Measurements from ENCODE around the gene KRT12. TPM values are rescaled to one million over a fixed set of nuclear protein-coding genes. Genes with fewer than 3 reads are reported as not detected.

KRT12 gene
- total RNA-seq: not detected

DNA sequence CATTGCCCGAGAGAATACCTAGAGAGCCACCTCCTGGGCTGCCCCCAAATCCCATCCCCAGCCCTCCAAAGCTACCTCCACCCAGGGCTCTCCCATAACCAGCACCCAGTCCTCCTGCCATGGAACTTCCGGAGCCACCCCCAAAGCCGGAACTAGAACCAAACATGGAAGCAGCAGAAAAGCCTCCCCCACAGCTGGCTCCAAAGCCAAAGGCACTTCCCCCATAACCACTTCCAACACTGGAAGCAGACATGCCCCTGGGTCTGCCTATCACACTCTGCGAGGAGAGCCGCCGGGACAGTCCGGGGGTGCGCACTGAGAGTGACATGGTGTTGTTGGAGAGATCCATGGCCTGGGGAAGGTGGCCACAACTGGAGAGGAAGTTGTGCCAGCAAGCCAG lies at the start of gene KRT12:
Gene KRT12, minus strand, starts transcription at position 386 of the 400 bp plus-strand sequence. Its CDS starts 37 bp downstream, at position 349.
- peaks cover 26% of the 10 kb centered on the region for H3K27me3 Mint-ChIP-seq
- H3K9me3 Mint-ChIP-seq: no peaks in the 10 kb centered on the region
- H3K36me3 Mint-ChIP-seq: no peaks in the 10 kb centered on the region
- no peak for DNase-seq
- H3K4me1 Mint-ChIP-seq: no peaks in the 10 kb centered on the region
- no peak for ATAC-seq (ENCODE audit: low read depth)
- H3K27ac Mint-ChIP-seq: no peak within 1 kb of the TSS
- POLR2A ChIA-PET: no interaction called here
- H3K4me3 Mint-ChIP-seq: no peak within 1 kb of the TSS

- Mint-ChIP-seq H3K9me3 (no peaks in the 10 kb centered on the region), H3K4me3 (no peak overlapping the region), H3K4me1 (peaks cover 3% of the 10 kb centered on the region), H3K27ac (no peak overlapping the region), H3K36me3 (no peaks in the 10 kb centered on the region), H3K27me3 (no peaks in the 10 kb centered on the region)
- ATAC-seq (ENCODE audit: low read depth) (no peak), DNase-seq (no peak)
- POLR2A ChIA-PET: interaction anchor here (0.5 kb wide), 1 partner anchor 726 kb away, joined by 3 read pairs; no protein-coding TSS in a partner anchor
These were observed 49.3 kb upstream of the KRT12 start for GRCh38 chr17:40916366-40916765.

DNA sequence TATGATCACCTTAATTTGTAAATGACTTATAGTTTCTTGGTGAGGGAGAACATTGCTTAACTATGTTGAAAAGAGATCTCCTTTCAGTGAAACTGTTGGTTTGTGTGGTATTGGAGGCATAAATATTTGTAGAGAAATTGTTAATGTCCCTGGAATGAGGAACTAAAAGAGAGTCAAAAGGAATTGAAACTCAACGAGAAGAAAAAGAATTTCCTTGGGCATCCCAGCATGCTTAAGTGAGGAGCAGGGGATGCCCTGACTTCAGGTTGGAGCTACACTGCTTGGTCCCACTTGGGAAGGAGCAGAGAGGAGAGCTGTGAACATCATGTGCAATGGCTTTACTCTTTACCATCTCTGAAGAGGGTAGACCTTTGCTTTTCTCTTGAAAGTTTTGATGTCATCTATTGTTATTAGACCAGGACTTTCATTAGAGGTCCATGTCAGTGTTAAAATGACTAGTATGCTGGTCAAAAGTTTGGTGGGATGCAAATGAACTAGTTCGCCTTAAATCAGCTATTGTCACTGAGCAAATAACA lies 48.8 kb upstream of the KRT12 start:
- H3K27ac Mint-ChIP-seq: no peak overlapping the region
- H3K4me3 Mint-ChIP-seq: no peak overlapping the region
- H3K27me3 Mint-ChIP-seq: peaks cover 4% of the 10 kb centered on the region
- ATAC-seq (ENCODE audit: low read depth) (no peak), DNase-seq (no peak)
- no peaks in the 10 kb centered on the region for H3K9me3 Mint-ChIP-seq
- H3K36me3 Mint-ChIP-seq: no peaks in the 10 kb centered on the region
- H3K4me1 Mint-ChIP-seq: no peaks in the 10 kb centered on the region
- POLR2A ChIA-PET: interaction anchor here (0.5 kb wide), 1 partner anchor 726 kb away, joined by 3 read pairs; no protein-coding TSS in a partner anchor

GRCh38 chr17:40915199-40915661 lies 48.2 kb upstream of the KRT12 start:
- Mint-ChIP-seq H3K36me3 (no peaks in the 10 kb centered on the region), H3K27me3 (peaks cover 7% of the 10 kb centered on the region), H3K4me1 (no peaks in the 10 kb centered on the region), H3K4me3 (no peak overlapping the region), H3K27ac (no peak overlapping the region), H3K9me3 (no peaks in the 10 kb centered on the region)
- DNase-seq (no peak), ATAC-seq (ENCODE audit: low read depth) (no peak)
- POLR2A ChIA-PET: no interaction called here

DNA sequence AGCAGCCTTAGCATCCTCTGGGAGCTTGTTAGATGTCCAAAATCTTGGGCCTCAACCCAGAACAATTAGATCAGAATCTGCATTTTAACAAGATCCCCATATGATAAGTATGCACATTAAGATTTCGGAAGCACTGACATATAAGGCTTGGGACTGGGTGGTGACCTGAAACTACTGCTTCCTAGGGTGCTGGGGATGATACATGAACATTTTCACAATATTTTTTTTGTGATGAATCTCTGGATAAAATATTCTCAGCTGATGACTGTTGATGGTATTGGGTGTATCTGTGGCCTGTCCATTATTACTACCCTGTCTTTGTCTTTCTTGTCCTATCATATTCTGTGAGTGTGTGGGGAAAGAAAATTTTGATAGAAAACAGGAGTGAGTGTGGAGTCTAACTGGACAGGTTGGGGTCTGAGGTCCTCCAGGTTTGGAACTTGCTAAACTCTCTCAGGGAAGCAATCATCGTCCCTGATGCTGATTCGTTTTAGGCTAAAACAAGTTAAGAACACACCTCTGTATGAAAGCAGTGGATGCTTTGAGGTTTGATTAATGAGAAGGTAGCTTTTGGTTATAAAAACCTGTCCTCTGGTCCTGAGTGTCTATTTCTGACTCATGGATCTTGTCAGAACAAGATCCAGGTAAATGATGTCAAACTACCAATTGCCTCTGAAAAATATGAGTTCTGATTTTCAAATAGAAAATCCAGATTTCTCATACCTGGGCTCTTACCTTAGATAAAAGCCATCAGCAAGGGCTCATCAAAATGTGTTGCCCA lies 47.2 kb upstream of the KRT12 start:
- H3K36me3 Mint-ChIP-seq: no peaks in the 10 kb centered on the region
- ATAC-seq (ENCODE audit: low read depth) (no peak), DNase-seq (no peak)
- H3K4me1 Mint-ChIP-seq: no peaks in the 10 kb centered on the region
- peaks cover 13% of the 10 kb centered on the region for H3K27me3 Mint-ChIP-seq
- H3K9me3 Mint-ChIP-seq: no peaks in the 10 kb centered on the region
- H3K4me3 Mint-ChIP-seq: no peak overlapping the region
- H3K27ac Mint-ChIP-seq: no peak overlapping the region
- POLR2A ChIA-PET: no interaction called here

DNA sequence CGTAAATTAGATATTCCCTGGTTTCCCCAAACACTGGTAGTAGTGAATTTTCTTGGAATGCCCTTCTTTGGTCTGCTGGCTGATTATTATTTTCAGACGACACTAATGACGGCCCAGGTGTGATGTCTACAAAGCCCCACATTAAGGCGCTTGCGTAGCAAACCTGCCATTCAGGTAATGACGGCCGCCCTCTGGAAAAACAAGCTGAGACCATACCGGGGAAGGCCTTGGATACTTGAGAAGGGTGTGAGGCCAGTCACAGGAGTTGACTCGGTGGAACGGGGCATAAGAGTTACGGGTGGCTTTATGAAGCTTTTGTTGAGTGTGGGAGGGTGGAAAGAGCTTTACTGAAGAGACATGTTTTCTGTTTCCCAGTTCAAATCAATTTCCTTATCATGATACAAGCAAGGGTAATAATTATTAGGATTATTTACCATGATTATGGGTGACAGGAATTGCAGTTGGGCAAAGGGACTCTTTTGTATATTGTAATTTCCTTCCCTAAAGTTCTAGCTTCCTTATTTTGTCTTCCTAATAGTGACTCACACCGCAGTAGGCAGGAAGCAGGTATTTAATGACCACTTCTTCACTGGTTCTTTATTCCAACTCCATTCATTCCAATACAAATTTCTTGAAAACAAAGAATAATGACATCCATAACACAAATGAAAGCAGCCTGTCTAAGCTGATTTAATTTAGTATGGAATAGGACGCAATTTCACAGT lies 45.6 kb upstream of the KRT12 start:
- Mint-ChIP-seq H3K9me3 (no peaks in the 10 kb centered on the region), H3K27ac (no peak overlapping the region), H3K4me3 (no peak overlapping the region), H3K36me3 (no peaks in the 10 kb centered on the region), H3K27me3 (peaks cover 24% of the 10 kb centered on the region), H3K4me1 (no peaks in the 10 kb centered on the region)
- DNase-seq (no peak), ATAC-seq (ENCODE audit: low read depth) (no peak)
- POLR2A ChIA-PET: no interaction called here

GRCh38 chr17:40910441-40910841 lies 43.4 kb upstream of the KRT12 start:
- no peaks in the 10 kb centered on the region for H3K9me3 Mint-ChIP-seq
- DNase-seq: no peak
- no peak overlapping the region for H3K27ac Mint-ChIP-seq
- H3K4me3 Mint-ChIP-seq: no peak overlapping the region
- H3K36me3 Mint-ChIP-seq: no peaks in the 10 kb centered on the region
- no peak for ATAC-seq (ENCODE audit: low read depth)
- POLR2A ChIA-PET: no interaction called here
- peaks cover 35% of the 10 kb centered on the region for H3K27me3 Mint-ChIP-seq
- H3K4me1 Mint-ChIP-seq: no peaks in the 10 kb centered on the region

GRCh38 chr17:40909755-40910154 lies 42.7 kb upstream of the KRT12 start:
- Mint-ChIP-seq H3K36me3 (no peaks in the 10 kb centered on the region), H3K27ac (no peak overlapping the region), H3K4me1 (no peaks in the 10 kb centered on the region), H3K9me3 (no peaks in the 10 kb centered on the region), H3K4me3 (no peak overlapping the region), H3K27me3 (peaks cover 37% of the 10 kb centered on the region)
- ATAC-seq (ENCODE audit: low read depth) (no peak), DNase-seq (no peak)
- POLR2A ChIA-PET: no interaction called here

DNA sequence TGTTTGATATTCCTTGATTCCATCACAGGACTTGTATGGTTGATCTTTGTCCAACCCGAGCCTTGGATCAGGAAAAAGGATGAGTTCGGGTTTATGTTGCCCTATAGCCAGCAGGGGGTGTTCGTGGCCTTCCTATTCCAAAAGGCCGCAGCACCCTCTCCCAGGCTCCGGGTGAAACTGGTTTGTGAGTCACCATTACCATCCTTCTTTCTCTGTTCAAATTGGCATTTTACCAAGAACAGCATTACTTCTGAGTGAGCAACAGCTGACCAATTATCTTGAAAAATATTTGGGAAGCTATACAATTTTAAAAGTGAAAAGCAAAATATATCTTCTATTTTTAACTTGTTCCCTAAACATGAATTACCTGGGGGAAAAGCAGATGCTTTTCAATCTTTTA lies 42.3 kb upstream of the KRT12 start:
- ATAC-seq (ENCODE audit: low read depth) (no peak), DNase-seq (peak; percentile 47)
- POLR2A ChIA-PET: no interaction called here
- Mint-ChIP-seq H3K4me1 (no peaks in the 10 kb centered on the region), H3K27me3 (peaks cover 38% of the 10 kb centered on the region), H3K27ac (no peak overlapping the region), H3K4me3 (no peak overlapping the region), H3K36me3 (no peaks in the 10 kb centered on the region), H3K9me3 (no peaks in the 10 kb centered on the region)

DNA sequence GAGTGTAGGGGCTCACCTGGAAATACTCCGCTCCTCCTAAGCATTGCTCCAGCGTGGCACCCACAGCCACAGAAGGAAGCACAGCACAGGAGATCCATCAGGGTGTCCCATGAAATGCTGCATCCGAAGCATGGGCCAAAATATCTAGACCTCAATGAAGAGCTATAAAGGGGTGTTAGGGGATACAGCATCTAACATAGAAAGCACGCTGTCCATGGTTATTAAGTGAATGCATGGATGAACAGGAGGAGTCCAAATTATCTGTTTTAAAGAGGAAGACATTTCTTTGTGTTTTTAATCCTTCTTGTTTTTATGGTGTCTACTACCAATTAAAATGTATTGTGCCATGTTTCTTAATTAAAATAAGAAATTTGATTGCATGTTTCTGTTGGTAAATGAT lies 39.6 kb upstream of the KRT12 start:
- H3K27me3 Mint-ChIP-seq: peaks cover 39% of the 10 kb centered on the region
- H3K27ac Mint-ChIP-seq: no peak overlapping the region
- H3K4me3 Mint-ChIP-seq: no peak overlapping the region
- peaks cover 5% of the 10 kb centered on the region for H3K4me1 Mint-ChIP-seq
- ATAC-seq (ENCODE audit: low read depth) (no peak), DNase-seq (no peak)
- H3K9me3 Mint-ChIP-seq: no peaks in the 10 kb centered on the region
- POLR2A ChIA-PET: interaction anchor here (0.6 kb wide), 1 partner anchor 69 kb away, joined by 3 read pairs; no protein-coding TSS in a partner anchor
- no peaks in the 10 kb centered on the region for H3K36me3 Mint-ChIP-seq

GRCh38 chr17:40905370-40905769 lies 38.3 kb upstream of the KRT12 start:
- Mint-ChIP-seq H3K36me3 (no peaks in the 10 kb centered on the region), H3K9me3 (no peaks in the 10 kb centered on the region), H3K4me3 (no peak overlapping the region), H3K4me1 (peaks cover 5% of the 10 kb centered on the region), H3K27me3 (peaks cover 32% of the 10 kb centered on the region), H3K27ac (no peak overlapping the region)
- POLR2A ChIA-PET: no interaction called here
- DNase-seq (no peak), ATAC-seq (ENCODE audit: low read depth) (no peak)

GRCh38 chr17:40903129-40903847 lies 36.3 kb upstream of the KRT12 start:
- ATAC-seq (ENCODE audit: low read depth): no peak
- H3K27me3 Mint-ChIP-seq: peaks cover 18% of the 10 kb centered on the region
- POLR2A ChIA-PET: no interaction called here
- H3K36me3 Mint-ChIP-seq: no peaks in the 10 kb centered on the region
- no peaks in the 10 kb centered on the region for H3K9me3 Mint-ChIP-seq
- no peak for DNase-seq
- H3K4me3 Mint-ChIP-seq: no peak overlapping the region
- no peak overlapping the region for H3K27ac Mint-ChIP-seq
- peaks cover 5% of the 10 kb centered on the region for H3K4me1 Mint-ChIP-seq

DNA sequence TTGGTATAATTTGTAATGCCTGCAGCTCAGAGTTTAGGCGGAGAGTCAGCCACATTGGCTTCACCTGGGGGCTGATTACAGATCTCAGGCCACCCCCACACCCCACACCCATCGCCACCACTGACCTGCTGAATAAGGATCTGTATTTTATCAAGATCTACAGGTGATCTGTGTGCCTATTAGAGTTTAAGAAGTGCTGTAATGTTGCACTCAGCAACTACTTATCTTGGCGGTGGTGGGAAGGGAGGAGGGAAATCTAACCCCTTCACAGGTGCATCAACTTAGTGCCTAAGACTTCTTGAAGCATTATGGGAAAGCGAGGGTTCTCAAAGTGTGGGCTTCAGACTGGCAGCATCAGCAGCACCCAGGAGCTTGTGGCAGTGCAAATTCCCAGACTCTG lies 35.5 kb upstream of the KRT12 start:
- Mint-ChIP-seq H3K36me3 (no peaks in the 10 kb centered on the region), H3K4me3 (no peak overlapping the region), H3K4me1 (peaks cover 5% of the 10 kb centered on the region), H3K27ac (no peak overlapping the region), H3K27me3 (peaks cover 13% of the 10 kb centered on the region), H3K9me3 (no peaks in the 10 kb centered on the region)
- no peak for DNase-seq
- POLR2A ChIA-PET: no interaction called here
- ATAC-seq (ENCODE audit: low read depth): no peak
